Astrocyte (in vitro differentiated cells and primary cell): Measurements from ENCODE around the gene PTK6. TPM values are rescaled to one million over a fixed set of nuclear protein-coding genes. Genes with fewer than 3 reads are reported as not detected.

ENCODE experiments used
- DNase-seq: peaks from one replicate; pipeline ENCODE4 v3.0.0-alpha.2; 2010; ENCODE audit warnings: low read depth
- FAIRE-seq: peaks from 2 replicates; lab custom pipeline; 2011; peaks lifted over from hg19 to GRCh38; lab: Jason Lieb, UNC
- H2AFZ ChIP-seq: 2 replicates; pipeline ENCODE4 v1.6.0; 2012; ENCODE audit warnings: low read depth, low read length, inconsistent platforms
- H3K27ac ChIP-seq: 2 replicates; pipeline ENCODE4 v1.5.1; 2011; ENCODE audit warnings: low read depth, low read length, inconsistent platforms
- H3K27me3 ChIP-seq: 2 replicates; pipeline ENCODE4 v1.6.0; 2011; ENCODE audit warnings: low read length, inconsistent platforms; ENCODE audit not compliant: insufficient read depth
- H3K36me3 ChIP-seq: 2 replicates; pipeline ENCODE4 v1.5.1; 2011; ENCODE audit warnings: low read length, inconsistent platforms; ENCODE audit not compliant: insufficient read depth
- H3K4me1 ChIP-seq: 2 replicates; pipeline ENCODE4 v1.5.1; 2011; ENCODE audit warnings: low read length, inconsistent platforms; ENCODE audit not compliant: insufficient read depth
- H3K4me2 ChIP-seq: 2 replicates; pipeline ENCODE4 v1.6.0; 2012; ENCODE audit warnings: low read length, inconsistent platforms
- H3K4me3 ChIP-seq: 2 replicates; pipeline ENCODE4 v1.5.1; 2011; ENCODE audit warnings: low read depth, mild to moderate bottlenecking, low read length, inconsistent platforms; ENCODE audit not compliant: insufficient read depth
- H3K79me2 ChIP-seq: 2 replicates; pipeline ENCODE4 v1.6.0; 2012; ENCODE audit warnings: mild to moderate bottlenecking, low read length, inconsistent platforms; ENCODE audit not compliant: insufficient read depth
- H3K9ac ChIP-seq: 2 replicates; pipeline ENCODE4 v1.6.0; 2012; ENCODE audit warnings: mild to moderate bottlenecking, low read length, inconsistent platforms
- H3K9me3 ChIP-seq: 2 replicates; pipeline ENCODE4 v1.5.1; 2012; ENCODE audit warnings: low read depth, mild to moderate bottlenecking, low read length, inconsistent platforms; ENCODE audit not compliant: insufficient read depth
- H4K20me1 ChIP-seq: 2 replicates; pipeline ENCODE4 v1.6.0; 2012; ENCODE audit warnings: low read length, inconsistent platforms; ENCODE audit not compliant: insufficient read depth
- H3K27ac Mint-ChIP-seq: one replicate; pipeline ENCODE4 v1.8.0; 2021; ENCODE audit warnings: mild to moderate bottlenecking, mixed read lengths; ENCODE audit not compliant: unreplicated experiment
- H3K27me3 Mint-ChIP-seq: one replicate; pipeline ENCODE4 v1.8.0; 2021; ENCODE audit warnings: low read depth, mixed read lengths; ENCODE audit not compliant: unreplicated experiment
- H3K36me3 Mint-ChIP-seq: one replicate; pipeline ENCODE4 v1.8.0; 2021; ENCODE audit warnings: low read depth, mixed read lengths; ENCODE audit not compliant: unreplicated experiment
- H3K4me1 Mint-ChIP-seq: one replicate; pipeline ENCODE4 v1.8.0; 2021; ENCODE audit warnings: low read depth, mixed read lengths; ENCODE audit not compliant: unreplicated experiment
- H3K4me3 Mint-ChIP-seq: one replicate; pipeline ENCODE4 v1.8.0; 2021; ENCODE audit warnings: mild to moderate bottlenecking, moderate library complexity, mixed read lengths; ENCODE audit not compliant: unreplicated experiment
- H3K9me3 Mint-ChIP-seq: one replicate; pipeline ENCODE4 v1.8.0; 2021; ENCODE audit warnings: mild to moderate bottlenecking, mixed read lengths; ENCODE audit not compliant: unreplicated experiment
- EZH2 ChIP-seq: IDR thresholded peaks from 2 replicates; pipeline ENCODE4 v1.6.1; 2012; ENCODE audit warnings: mild to moderate bottlenecking, low read length, inconsistent platforms; ENCODE audit not compliant: insufficient read depth
- total RNA-seq: library from RNA; stranded (reverse); gene quantifications from 2 replicates; pipeline ENCODE4 v1.2.1, GENCODE V29; 2021
- TF ChIP-seq, protein P1 (sequence below): IDR thresholded peaks from 2 replicates; pipeline ENCODE4 v1.5.1; 2011; ENCODE audit warnings: low read depth, mild to moderate bottlenecking, inconsistent platforms, low read length, moderate library complexity; ENCODE audit not compliant: insufficient read depth

The PTK6 gene
- total RNA-seq, 1 donor from 2014 or later, result 0.18 TPM

DNA sequence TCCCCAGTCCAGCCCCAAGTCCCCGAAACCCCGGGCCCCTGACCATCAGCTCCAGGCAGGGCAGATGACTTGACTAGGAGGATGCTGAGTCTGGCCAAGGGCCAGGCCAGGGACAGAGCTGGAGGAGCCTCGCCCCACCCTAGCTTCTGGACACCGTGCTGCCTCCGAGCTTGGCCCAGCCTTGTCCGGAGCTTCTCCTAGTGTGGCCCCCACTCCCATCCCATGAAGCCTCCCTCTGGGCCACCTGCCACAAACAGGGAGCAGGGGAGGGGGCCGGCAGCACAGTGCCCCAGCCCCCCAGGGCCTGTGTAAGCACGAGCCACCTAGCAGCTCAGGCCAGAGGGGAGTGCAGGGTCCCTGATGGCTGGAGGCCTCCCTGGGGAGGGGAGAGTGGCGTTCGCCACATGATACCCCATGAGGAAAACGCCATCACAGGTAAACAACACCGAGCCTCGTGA, 43.6 kb downstream of the PTK6 start:
- H3K9me3 ChIP-seq, result no peaks in the 10 kb centered on the region
- Mint-ChIP-seq H3K4me3 (no peak overlapping the region), H3K27ac (no peak overlapping the region), H3K36me3 (peaks cover 2% of the 10 kb centered on the region), H3K9me3 (peaks cover 5% of the 10 kb centered on the region), H3K4me1 (no peaks in the 10 kb centered on the region), H3K27me3 (peaks cover 13% of the 10 kb centered on the region)
- TF ChIP-seq, protein P1, sequence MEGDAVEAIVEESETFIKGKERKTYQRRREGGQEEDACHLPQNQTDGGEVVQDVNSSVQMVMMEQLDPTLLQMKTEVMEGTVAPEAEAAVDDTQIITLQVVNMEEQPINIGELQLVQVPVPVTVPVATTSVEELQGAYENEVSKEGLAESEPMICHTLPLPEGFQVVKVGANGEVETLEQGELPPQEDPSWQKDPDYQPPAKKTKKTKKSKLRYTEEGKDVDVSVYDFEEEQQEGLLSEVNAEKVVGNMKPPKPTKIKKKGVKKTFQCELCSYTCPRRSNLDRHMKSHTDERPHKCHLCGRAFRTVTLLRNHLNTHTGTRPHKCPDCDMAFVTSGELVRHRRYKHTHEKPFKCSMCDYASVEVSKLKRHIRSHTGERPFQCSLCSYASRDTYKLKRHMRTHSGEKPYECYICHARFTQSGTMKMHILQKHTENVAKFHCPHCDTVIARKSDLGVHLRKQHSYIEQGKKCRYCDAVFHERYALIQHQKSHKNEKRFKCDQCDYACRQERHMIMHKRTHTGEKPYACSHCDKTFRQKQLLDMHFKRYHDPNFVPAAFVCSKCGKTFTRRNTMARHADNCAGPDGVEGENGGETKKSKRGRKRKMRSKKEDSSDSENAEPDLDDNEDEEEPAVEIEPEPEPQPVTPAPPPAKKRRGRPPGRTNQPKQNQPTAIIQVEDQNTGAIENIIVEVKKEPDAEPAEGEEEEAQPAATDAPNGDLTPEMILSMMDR, result no peak
- TF ChIP-seq EZH2, result no peak
- no peak overlapping the region for H3K27ac ChIP-seq
- FAIRE-seq (no peak), DNase-seq (no peak)
- H3K4me1 ChIP-seq, result no peaks in the 10 kb centered on the region
- no peaks in the 10 kb centered on the region for H3K36me3 ChIP-seq
- no peaks in the 10 kb centered on the region for H3K79me2 ChIP-seq
- H3K4me3 ChIP-seq, result no peak overlapping the region
- H2AFZ ChIP-seq, result no peak overlapping the region
- H3K4me2 ChIP-seq, result no peak overlapping the region
- no peaks in the 10 kb centered on the region for H4K20me1 ChIP-seq
- peaks cover 2% of the 10 kb centered on the region for H3K27me3 ChIP-seq
- H3K9ac ChIP-seq, result no peak overlapping the region

DNA sequence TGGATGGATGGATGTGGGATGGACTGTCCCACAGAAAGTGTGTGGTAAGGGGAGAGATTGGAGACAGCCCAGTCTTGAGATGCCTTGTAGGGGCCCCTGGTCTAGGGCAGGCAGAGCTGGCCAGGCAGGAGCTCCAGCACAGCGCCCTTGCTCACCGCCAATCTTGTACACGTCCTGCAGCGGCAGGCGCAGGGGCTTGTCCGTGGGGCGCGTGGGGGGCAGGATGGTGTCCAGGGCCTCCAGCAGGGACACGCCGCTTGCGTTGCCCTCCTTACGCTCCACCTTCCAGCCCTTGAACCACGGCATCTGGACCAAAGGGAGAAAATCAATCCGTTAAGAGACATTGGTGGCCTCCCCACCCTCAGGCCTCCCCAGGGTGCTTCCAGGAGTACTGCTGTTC, 44.2 kb downstream of the PTK6 start:
- Histone ChIP-seq H3K79me2 (no peaks in the 10 kb centered on the region), H3K9me3 (no peaks in the 10 kb centered on the region), H3K4me3 (no peak overlapping the region), H3K36me3 (no peaks in the 10 kb centered on the region), H3K9ac (no peak overlapping the region), H3K27me3 (peaks cover 2% of the 10 kb centered on the region), H3K4me2 (no peak overlapping the region), H2AFZ (no peak overlapping the region), H3K4me1 (no peaks in the 10 kb centered on the region), H4K20me1 (no peaks in the 10 kb centered on the region), H3K27ac (no peak overlapping the region)
- H3K9me3 Mint-ChIP-seq, result peaks cover 5% of the 10 kb centered on the region
- H3K4me1 Mint-ChIP-seq, result no peaks in the 10 kb centered on the region
- H3K27me3 Mint-ChIP-seq, result peaks cover 13% of the 10 kb centered on the region
- TF ChIP-seq EZH2, result no peak
- TF ChIP-seq, protein P1, result no peak
- no peak overlapping the region for H3K4me3 Mint-ChIP-seq
- no peak overlapping the region for H3K27ac Mint-ChIP-seq
- peaks cover 2% of the 10 kb centered on the region for H3K36me3 Mint-ChIP-seq
- FAIRE-seq (no peak), DNase-seq (no peak)

DNA sequence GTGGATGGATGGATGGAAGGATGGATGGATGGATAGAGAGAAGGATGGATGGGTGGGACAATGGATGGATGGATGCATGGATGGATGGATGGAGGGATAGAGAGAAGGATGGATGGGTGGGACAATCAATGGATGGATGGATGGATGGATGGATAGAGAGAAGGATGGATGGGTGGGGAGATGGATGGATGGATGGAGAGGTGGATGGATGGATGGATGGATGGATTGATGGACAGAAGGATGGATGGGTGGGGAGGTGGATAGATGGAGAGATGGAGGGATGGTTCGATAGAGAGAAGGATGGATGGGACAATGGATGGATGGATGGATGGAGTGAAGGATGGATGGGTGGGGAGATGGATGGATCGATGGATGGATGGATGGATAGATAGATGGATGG, 44.7 kb downstream of the PTK6 start:
- no peak overlapping the region for H3K4me3 ChIP-seq
- FAIRE-seq, result no peak
- Mint-ChIP-seq H3K36me3 (peaks cover 2% of the 10 kb centered on the region), H3K27ac (no peak overlapping the region), H3K4me1 (no peaks in the 10 kb centered on the region), H3K27me3 (peaks cover 13% of the 10 kb centered on the region), H3K4me3 (no peak overlapping the region), H3K9me3 (peaks cover 5% of the 10 kb centered on the region)
- no peak overlapping the region for H3K9ac ChIP-seq
- peaks cover 2% of the 10 kb centered on the region for H3K27me3 ChIP-seq
- H3K36me3 ChIP-seq, result no peaks in the 10 kb centered on the region
- no peaks in the 10 kb centered on the region for H3K79me2 ChIP-seq
- no peaks in the 10 kb centered on the region for H3K4me1 ChIP-seq
- no peak overlapping the region for H2AFZ ChIP-seq
- DNase-seq, result no peak
- H3K27ac ChIP-seq, result no peak overlapping the region
- no peaks in the 10 kb centered on the region for H4K20me1 ChIP-seq
- H3K9me3 ChIP-seq, result no peaks in the 10 kb centered on the region
- TF ChIP-seq, protein P1, result no peak
- TF ChIP-seq EZH2, result no peak
- H3K4me2 ChIP-seq, result no peak overlapping the region
